MM.1S (cell line): ENCODE measurements around the gene RAB31.

Experiments
- CTCF ChIP-seq: fragments of 300-600 bp; sonication (generic); IDR thresholded peaks from 2 replicates; pipeline ENCODE4 v1.5.1; 2016; ENCODE audit warnings: antibody characterized with exemption, low read length, mixed read lengths
- EZH2 ChIP-seq: fragments of 300-600 bp; sonication (generic); optimal IDR thresholded peaks from 2 replicates; pipeline ENCODE3; 2017; ENCODE audit warnings: low read depth, mild to moderate bottlenecking, antibody characterized with exemption, low read length, mixed read lengths

- TF ChIP-seq CTCF (no peak), EZH2 (no peak)
These were observed 1.9 kb downstream of the RAB31 start for GRCh38 chr18:9710037-9710436.
